Measurements from ENCODE around the gene KIF3C.
A peak's percentile ranks its signal among the peaks of the same experiment; 100 is the strongest.

KIF3C gene

GRCh38 chr2:25878361-25879132, 103.8 kb downstream of the KIF3C start, which contains the start of gene ASXL2:
ASXL2 (minus strand) TSS chr2:25878487; CDS start chr2:25878222, 265 bp downstream.
- peak; percentile 94 for DNase-seq (ENCODE audit: low spot score)
- TF ChIP-seq CTCF (IDR thresholded peaks at IDR 0.05; ENCODE audit: extremely low read depth, missing control alignments), result no peak

DNA sequence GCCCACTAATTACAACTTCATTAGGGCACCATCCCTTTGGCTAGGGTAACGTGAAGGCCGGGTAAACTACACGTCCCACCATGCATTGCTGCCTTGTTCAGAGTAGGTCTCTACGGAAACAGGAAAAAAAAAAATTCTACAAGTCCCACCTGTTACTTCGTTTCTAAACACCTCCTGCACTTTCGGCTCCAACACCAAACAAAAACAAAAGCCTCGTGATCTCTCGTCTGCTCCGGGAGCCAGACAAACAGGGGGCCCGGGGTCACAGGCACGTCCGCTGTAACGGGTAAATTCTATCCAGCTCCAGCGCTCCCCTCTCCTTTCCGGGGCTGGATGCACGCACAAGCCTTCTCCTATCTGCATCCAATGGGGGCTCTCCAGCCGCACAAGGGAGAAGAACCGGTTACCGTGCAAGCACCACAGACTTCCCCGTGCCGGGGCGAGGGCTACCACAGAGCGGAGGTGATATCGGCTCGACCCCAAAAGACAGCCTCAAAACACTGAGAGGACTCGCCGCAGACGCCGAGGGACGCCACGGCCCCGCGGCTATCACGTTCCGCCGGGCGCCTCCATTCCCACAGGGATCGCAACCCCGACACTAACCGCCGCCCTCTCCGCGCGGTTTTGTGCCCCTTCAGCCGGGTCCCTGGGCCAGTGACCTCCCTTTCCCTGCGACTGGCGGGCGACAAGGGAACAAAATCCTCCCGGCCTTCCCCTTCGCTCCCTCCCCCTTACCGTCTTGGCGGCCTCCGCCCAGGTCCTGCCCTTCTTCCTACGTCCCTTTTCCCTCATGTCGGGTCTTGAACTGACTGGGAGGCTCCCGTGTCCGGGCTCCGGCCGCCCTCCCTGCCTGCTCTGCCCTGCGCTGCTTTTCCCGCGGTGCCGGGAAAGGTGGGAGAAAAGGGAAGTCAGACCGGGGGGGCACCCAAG, 104.6 kb downstream of the KIF3C start:
- no peak for TF ChIP-seq CTCF (IDR thresholded peaks at IDR 0.05; ENCODE audit: extremely low read depth, missing control alignments)
- peak; percentile 76 for DNase-seq (ENCODE audit: low spot score)

All from GM20000 (cell line).